Loucy (cell line): ENCODE results near the gene BARX2.

Source experiments
- CTCF ChIP-seq: fragments of 200-600 bp; sonication (generic); conservative IDR thresholded peaks from 2 replicates; pipeline ENCODE4 v1.5.1; 2014; ENCODE audit warnings: mild to moderate bottlenecking, antibody characterized with exemption, low read length
- EZH2phosphoT487 ChIP-seq: fragments of 200-600 bp; IDR thresholded peaks from 2 replicates; pipeline ENCODE4 v1.6.1; 2018; ENCODE audit warnings: antibody characterized with exemption, mild to moderate bottlenecking, moderate library complexity, borderline replicate concordance

DNA sequence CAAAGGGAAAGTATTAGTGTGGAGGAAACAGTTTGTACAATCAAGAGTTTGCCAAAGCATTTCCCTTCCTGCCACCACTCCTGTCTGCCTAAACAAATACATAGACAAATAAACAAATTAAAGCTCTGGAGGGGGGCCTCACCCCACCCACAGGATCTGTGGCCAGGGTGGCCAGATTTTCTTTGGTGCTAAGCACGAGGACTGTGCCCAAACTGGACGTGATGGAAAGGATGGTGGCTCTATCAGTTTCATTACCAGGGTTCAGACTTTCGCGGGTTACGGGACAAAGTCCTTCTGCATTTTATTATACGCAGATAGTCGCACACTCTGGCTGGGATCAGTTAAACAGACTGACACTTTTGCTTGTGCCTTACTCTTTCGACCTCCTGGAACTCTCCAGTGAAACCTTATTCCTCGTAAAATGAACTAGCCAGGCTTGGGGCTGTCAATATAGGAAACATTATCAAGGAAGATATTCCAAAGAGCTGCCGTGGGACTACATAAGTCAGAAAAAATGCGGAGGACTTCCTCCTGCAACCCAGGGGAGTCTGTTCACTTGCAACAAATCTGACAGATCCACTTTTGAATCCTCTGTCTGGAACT, 11.2 kb downstream of the BARX2 start:
- no peak for TF ChIP-seq CTCF
- TF ChIP-seq EZH2phosphoT487, result no peak
